Ammon's horn (tissue), 1 donor: ENCODE results near the gene CCHCR1.

Source experiments
- DNase-seq: peaks from one replicate; pipeline ENCODE4 v3.0.0-alpha.2; 2016; ENCODE audit warnings: low spot score

CCHCR1 gene

GRCh38 chr6:31129130-31129529, 28.5 kb downstream of the CCHCR1 start:
- DNase-seq, result no peak

DNA sequence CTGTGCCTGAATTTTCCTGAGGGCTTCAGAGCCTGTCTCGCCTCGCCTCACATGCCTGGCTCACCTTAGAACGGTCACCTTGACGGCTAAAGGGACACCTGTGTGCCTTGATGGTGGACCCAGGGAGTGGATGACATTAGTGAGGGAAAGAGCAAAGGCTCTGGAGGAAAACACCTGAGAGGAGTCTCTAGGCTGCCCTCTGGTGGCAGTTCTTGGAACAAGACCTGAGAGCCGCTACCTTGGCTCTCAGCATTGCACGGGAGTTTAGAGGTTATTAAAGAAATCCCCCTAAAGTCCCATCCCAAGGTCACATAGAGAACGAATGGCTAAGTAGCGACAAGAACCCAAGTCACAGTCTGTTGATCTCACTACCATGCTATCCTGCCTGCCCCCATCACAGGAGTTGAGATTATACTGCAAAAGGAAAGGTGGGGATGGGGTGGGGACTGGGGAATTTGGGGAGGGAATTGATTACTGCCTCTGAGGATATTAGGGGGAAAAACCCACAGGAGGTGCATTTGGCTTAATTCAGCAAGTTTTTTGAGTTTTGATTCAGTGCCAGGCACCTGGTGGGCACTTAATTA, 29.4 kb downstream of the CCHCR1 start:
- peak; percentile 32 for DNase-seq

DNA sequence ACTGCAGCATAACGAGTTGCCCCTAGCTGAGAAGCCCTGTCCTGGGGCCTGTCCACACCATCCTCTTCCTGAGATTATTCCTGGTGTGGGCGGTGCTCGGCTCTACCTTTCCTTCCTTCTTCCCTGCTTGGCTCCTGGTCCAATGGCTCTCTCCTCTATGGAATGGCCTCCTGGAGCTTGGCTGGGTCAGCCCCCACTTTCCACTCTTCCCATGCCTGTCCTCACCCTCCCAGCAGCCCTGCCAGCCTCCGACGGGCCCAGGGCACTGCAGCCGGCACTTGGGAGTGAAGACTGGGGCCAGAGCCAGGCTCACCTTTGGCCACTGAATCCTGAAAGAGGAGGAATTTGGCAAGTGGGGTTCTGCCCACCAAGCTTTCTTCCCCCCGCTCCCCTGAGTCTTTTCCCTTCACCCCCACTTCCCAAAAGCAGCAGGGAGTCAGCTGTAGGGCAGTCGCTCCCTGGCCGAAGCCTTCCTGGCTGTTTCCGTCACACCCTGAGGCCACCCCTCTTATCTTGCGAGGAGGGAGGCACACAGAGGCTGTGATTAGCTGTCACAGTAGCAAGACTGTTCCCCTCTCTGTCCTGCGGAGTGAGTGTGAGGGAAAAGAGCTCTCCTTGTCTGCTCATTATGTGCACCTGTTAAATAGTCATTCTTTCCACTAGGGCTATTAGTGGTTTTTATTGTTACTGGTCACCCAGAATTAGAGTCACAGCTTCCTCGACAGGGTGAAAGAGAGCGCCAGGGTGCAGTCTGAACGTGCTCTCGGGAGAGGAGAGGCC, 31.0 kb downstream of the CCHCR1 start:
- DNase-seq, result no peak

GRCh38 chr6:31125586-31126363, 31.8 kb downstream of the CCHCR1 start:
- no peak for DNase-seq

- no peak for DNase-seq
Observed at GRCh38 chr6:31125162-31125561, 32.4 kb downstream of the CCHCR1 start.

- DNase-seq, result peak; percentile 65
Observed at GRCh38 chr6:31122791-31123706, 34.6 kb downstream of the CCHCR1 start.

GRCh38 chr6:31121131-31121790, 36.3 kb downstream of the CCHCR1 start:
- DNase-seq, result no peak

DNA sequence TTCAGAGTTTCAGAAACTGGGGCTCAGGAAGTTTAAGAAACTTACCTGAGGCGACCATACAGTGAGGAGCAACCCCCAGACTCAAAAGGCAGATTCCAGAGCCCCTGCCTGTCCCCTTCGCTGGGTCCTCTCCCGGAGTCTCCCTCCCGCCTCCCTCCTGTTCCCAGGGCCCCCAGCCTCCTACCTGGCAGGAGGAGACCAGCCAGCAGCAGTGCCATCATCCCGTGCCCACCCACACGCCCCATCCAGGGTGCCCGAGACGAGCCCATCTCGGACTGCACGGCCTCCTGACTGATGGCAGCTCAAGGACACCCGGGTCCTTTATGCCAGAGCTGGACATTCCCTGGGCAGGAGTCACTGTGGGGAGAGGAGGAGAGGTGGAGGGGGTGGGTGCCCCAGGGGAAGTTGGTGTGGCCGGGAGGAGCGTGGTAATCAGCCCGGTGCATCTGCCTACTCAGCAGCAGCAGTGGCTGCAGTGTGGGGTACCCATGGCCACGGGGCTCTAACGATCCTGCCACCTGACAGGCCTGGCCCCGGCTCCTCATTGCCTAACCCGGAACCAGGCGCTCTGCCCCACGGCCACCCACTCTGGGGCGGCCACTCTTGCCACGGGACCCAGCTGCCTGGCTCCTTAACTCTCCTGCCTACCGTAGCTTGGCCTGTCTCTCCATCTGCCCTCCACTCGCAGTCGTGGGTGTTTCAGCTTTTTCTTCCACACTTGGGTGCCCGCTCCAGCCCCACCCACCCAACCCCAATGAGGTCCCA, 37.3 kb downstream of the CCHCR1 start, which contains the start of gene CDSN:
Gene CDSN (minus strand): TSS at position 296 of the 765 bp plus-strand sequence. CDS start 27 bp downstream, at position 269.
- DNase-seq, result no peak

GRCh38 chr6:31118178-31118577, 39.4 kb downstream of the CCHCR1 start:
- no peak for DNase-seq

DNA sequence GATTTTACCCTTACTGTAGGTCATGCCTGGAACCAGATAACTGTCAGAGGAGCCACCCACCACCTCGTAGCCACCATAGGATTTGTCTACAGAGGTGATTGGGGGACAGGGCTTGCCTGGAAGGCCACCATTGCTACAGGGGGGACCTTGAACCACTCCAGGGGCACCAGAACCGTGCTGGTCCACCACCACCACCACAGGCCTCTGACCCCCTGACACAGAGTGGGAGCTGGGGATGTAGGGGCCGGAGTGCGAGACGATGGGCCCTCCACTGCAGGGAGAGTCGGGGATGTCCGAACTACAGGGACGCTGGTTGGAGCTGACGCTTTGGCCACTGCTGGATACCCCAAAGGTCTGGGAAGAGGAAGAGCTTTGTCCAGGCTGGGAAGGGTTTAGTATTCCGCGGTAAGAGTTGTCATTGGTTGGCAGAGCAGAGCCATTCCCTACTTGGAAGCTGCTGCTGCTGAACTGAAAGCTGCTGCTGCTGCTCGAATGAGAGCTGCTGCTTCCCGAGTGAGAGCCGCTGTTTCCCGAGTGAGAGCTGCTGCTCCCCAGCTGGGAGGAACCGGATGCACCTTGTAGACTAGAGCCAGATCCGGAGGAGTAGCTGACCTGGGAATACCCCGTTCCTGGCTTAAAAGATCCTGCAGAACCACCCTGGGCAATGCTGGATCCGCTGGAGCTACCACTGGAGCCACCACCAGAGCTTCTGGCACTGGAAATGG, 40.8 kb downstream of the CCHCR1 start:
- no peak for DNase-seq

DNA sequence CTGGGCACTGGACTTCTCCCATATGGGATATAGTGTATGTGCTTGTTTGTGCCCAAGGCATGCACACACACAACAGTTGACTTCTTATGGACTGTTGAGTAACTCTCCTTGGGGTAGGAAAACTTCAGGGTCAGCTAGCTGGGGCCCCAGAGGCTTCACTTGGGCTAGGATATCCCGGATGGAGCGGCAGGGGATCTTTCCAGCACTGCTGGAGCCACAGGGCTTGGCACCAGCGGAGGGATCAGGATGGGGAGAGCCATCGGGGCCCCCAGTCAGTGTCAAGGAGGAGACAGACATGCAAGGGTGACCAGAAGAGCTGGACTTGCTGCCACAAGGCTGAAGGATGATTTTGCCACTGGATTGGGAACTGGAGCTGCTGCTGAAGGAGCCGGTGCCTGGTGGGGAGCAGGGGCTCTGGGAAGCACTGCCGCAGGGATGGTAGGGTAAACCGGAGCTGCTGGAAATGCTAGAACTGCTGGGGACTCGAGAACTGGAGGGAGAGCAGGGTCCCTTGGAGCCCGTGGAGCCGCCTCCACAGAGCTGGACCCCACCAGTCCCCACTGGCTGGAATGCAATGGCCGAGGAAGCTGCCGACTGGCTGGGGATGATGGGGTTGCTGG, 41.6 kb downstream of the CCHCR1 start:
- no peak for DNase-seq

- DNase-seq, result peak; percentile 50
Observed at GRCh38 chr6:31114970-31115849, 42.4 kb downstream of the CCHCR1 start.

- DNase-seq, result peak; percentile 60
Observed at GRCh38 chr6:31114541-31114878, 43.1 kb downstream of the CCHCR1 start, which contains the start of gene PSORS1C1. TSS of gene PSORS1C1 (plus strand) at chr6:31114800. CDS start at chr6:31129633, 14,833 bp downstream.

GRCh38 chr6:31113861-31114540, 43.6 kb downstream of the CCHCR1 start:
- DNase-seq, result no peak

- DNase-seq, result no peak
Observed at GRCh38 chr6:31112478-31112877, 45.1 kb downstream of the CCHCR1 start, which contains the start of gene C6orf15. TSS of gene C6orf15 (minus strand) at chr6:31112575. CDS start at chr6:31112555, 20 bp downstream.

GRCh38 chr6:31111712-31112111, 45.9 kb downstream of the CCHCR1 start:
- no peak for DNase-seq

- no peak for DNase-seq
Observed at GRCh38 chr6:31110825-31111582, 46.6 kb downstream of the CCHCR1 start.
